NCI-H2107 treated with DMSO at 0.1 percent for 48 hours (cell line): ENCODE results near the gene DAAM2.
A peak's percentile ranks its signal among the peaks of the same experiment; 100 is the strongest.

Experiments
- DNase-seq: peaks from one replicate; lab custom pipeline; 2025; ENCODE audit not compliant: unreplicated experiment; lab: John Stamatoyannopoulos, UW

The DAAM2 gene

GRCh38 chr6:39904946-39905639, 112.9 kb downstream of the DAAM2 start:
- no peak for DNase-seq

GRCh38 chr6:39905640-39905975, 113.4 kb downstream of the DAAM2 start:
- no peak for DNase-seq

GRCh38 chr6:39906318-39906761, 114.2 kb downstream of the DAAM2 start:
- no peak for DNase-seq

- DNase-seq, result no peak
Measured at GRCh38 chr6:39907871-39908575, 115.8 kb downstream of the DAAM2 start.

GRCh38 chr6:39908838-39909583, 116.8 kb downstream of the DAAM2 start:
- no peak for DNase-seq

- DNase-seq, result no peak
Measured at GRCh38 chr6:39909701-39910100, 117.5 kb downstream of the DAAM2 start.

GRCh38 chr6:39910164-39910563, 118.0 kb downstream of the DAAM2 start:
- DNase-seq, result no peak

GRCh38 chr6:39910744-39911143, 118.6 kb downstream of the DAAM2 start:
- DNase-seq, result no peak

- DNase-seq, result no peak
Measured at GRCh38 chr6:39911513-39912125, 119.4 kb downstream of the DAAM2 start.

- DNase-seq, result no peak
Measured at GRCh38 chr6:39912446-39912845, 120.3 kb downstream of the DAAM2 start.

- no peak for DNase-seq
Measured at GRCh38 chr6:39913391-39913916, 121.3 kb downstream of the DAAM2 start.

GRCh38 chr6:39914239-39914638, 122.1 kb downstream of the DAAM2 start:
- DNase-seq, result no peak

GRCh38 chr6:39915866-39916265, 123.7 kb downstream of the DAAM2 start:
- DNase-seq, result no peak

GRCh38 chr6:39917329-39917728, 125.2 kb downstream of the DAAM2 start:
- no peak for DNase-seq

- no peak for DNase-seq
Measured at GRCh38 chr6:39917981-39918380, 125.8 kb downstream of the DAAM2 start.

- DNase-seq, result no peak
Measured at GRCh38 chr6:39918831-39919230, 126.7 kb downstream of the DAAM2 start.

GRCh38 chr6:39920157-39920556, 128.0 kb downstream of the DAAM2 start:
- DNase-seq, result no peak

GRCh38 chr6:39922821-39923220, 130.6 kb downstream of the DAAM2 start:
- DNase-seq, result no peak

- DNase-seq, result no peak
Measured at GRCh38 chr6:39923394-39923793, 131.2 kb downstream of the DAAM2 start.

- no peak for DNase-seq
Measured at GRCh38 chr6:39923861-39924260, 131.7 kb downstream of the DAAM2 start.

GRCh38 chr6:39924283-39924682, 132.1 kb downstream of the DAAM2 start:
- peak; percentile 11 for DNase-seq
